Measurements from ENCODE around the gene CD300LD. TPM values are rescaled to one million over a fixed set of nuclear protein-coding genes. Genes with fewer than 3 reads are reported as not detected.

Gene CD300LD
- total RNA-seq (2022; extraction: Qiagen RNA extraction): not detected in 5 replicates

DNA sequence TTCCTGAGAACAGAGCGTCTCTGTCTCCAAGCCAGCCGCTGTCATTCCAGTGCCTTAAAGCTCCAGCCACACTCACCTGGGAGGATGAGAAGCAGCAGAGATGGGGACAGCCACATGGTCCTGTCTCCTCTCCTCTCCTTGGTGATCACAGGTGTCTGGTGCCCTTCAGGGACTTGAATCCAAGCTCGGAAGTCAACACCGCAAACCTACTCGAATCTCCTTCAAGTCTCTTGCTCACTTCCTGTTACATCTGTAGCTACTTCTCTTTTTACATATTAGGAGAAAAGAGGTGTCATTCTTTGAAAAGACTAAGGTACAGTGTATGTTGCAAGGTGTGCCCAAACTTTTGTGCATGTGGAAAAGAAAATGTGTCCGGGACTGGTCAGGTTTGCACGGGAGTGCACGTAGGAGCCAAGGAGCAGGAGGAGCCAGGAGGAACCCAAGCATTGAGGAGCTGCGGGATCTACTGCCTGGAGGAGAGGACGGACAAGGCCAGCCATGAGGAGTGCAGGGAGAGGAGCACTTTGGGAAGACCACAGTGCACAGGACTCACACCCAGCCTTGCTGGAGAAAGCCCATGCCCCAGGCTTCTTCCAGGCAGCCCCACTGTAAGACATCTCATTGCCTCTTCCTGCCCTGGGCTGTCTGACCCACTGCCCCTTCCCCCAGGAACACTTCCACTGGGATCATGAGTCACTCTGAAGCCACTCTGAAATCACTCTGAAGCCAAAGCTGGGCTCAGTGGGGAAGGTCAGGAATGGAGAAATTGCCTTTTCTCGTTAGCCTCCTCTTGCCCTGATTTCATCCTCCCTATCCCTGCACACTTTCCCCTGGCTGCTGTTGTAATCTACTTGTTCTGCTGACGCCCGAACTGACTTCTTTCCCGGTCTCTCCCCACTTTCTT is at the start of gene CD300LD:
CD300LD (minus strand) TSS at position 197 of the 904 bp plus-strand sequence; CDS start at position 116, 81 bp downstream.

DNA sequence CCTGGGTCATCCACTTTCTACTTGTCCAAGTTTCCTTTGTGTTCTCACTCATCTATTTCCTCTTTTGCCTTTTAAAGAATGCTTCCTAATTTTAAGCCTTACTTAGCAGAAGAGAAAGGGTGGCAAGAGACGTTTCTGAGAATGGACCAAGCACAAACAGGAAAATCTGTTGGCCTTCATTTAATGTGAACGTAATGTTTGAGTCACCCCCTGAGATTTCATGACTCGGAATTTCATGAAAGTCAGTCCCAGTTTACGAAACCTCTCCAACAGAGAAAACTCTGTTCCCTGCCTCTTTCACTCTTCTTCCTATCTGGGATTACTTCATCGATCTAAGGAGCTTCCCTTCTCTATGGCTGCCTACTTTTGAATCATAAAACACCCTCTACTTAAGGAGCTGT is 31.6 kb upstream of the CD300LD start, which contains the start of gene CD300E:
CD300E (minus strand) TSS at position 46 of the 401 bp plus-strand sequence. CDS start 117 bp downstream, outside the sequence.

DNA sequence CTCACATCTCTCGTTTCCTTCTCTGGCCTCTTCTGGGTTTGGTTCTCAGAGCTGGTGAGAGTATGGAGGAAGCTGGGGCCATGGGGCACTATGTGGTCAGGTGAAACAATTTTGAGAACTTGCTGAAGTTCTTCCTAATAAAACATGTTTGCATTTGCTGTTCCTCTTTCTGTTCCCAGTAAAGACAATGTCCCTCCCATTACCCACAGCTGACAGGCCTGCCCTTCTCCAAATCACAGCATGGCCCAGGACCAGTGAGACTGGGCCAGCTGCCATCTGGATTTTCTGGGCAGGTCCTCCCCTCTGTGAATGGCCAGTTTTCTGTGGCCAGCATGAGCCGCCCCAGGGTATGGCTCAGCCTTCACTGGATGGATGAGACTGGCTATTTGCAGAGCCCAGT is 24.7 kb downstream of the CD300LD start, which contains the start of gene CD300H:
CD300H (minus strand) TSS at position 113 of the 400 bp plus-strand sequence.

DNA sequence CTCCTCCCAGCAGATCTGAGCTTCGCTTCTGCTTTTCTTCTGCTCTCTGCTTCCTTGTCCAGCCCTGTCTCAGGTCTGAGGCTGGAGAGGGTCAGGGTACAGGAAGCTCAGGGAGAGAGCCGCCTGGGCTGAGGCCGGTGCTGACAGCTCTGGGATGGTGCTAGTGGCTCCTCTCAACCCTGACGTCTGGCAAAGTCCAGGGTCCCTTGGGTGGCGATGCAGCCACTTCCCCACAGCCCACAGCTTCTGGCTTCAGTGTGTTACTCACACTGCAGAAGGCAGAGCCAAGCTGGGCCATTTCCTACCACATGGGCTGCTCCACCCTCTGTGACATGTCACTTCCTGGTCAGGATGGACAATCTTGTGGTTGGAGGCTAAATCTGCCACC is 46.2 kb downstream of the CD300LD start, which contains the start of gene CD300C:
CD300C (minus strand) TSS at position 273 of the 388 bp plus-strand sequence. CDS start 333 bp downstream, outside the sequence.

DNA sequence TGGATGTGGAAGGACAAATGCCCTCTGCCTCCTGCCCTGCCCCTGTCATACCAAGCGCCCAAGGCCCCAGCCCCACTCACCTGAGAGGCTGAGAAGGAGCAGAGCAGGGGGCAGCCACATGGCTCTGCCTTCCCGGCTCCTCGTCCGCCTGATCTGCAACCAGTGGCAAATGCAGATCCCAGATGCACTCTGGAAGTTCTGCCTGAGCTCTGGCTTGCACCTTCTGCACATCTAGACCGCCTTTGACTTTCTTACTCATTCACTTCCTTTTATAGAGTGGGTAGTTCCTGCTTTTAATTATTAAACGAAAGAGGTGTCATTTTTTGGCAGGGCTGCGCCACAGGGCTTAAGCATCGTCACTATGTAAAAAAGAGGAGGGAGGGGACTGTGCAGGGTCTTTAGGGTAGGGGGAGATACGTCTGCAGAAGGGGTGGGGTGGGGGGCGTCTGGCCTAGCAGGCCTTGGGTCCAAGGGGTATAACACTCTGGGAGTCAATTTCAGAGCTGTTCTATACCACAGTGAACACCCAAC is 60.8 kb downstream of the CD300LD start, which contains the start of gene CD300LB:
CD300LB (minus strand) TSS at position 245 of the 531 bp plus-strand sequence; CDS start at position 120, 125 bp downstream.

Other genes starting within 250 kb of the CD300LD start
- gene BTBD17, start 230.4 kb downstream of the CD300LD start, total RNA-seq (2022; extraction: Qiagen RNA extraction): not detected in 5 replicates
- gene GPR142, start 224.8 kb downstream of the CD300LD start, total RNA-seq (2022; extraction: Qiagen RNA extraction): not detected in 5 replicates
- gene GPRC5C, start 160.2 kb downstream of the CD300LD start, total RNA-seq (2022; extraction: Qiagen RNA extraction): 42.9 to 60.3 TPM (median 53.6 TPM) in 5 replicates
- gene CD300A, start 125.6 kb downstream of the CD300LD start, total RNA-seq (2022; extraction: Qiagen RNA extraction): 0.05 TPM in 1 of 5 replicates, not detected in the others
- gene CD300LB, start 60.8 kb downstream of the CD300LD start, total RNA-seq (2022; extraction: Qiagen RNA extraction): 0.03 to 0.09 TPM (median 0.07 TPM) in 5 replicates
- gene CD300C, start 46.2 kb downstream of the CD300LD start, total RNA-seq (2022; extraction: Qiagen RNA extraction): 0.47 to 0.72 TPM (median 0.56 TPM) in 5 replicates
- 0.17 to 0.70 TPM (median 0.35 TPM) in 5 replicates for gene CD300H, start 24.8 kb downstream of the CD300LD start, total RNA-seq (2022; extraction: Qiagen RNA extraction)
- gene CD300E, start 31.5 kb upstream of the CD300LD start, total RNA-seq (2022; extraction: Qiagen RNA extraction): not detected in 5 replicates
- not detected in 5 replicates for gene CD300LF, start 120.6 kb upstream of the CD300LD start, total RNA-seq (2022; extraction: Qiagen RNA extraction)
- 0.83 to 1.2 TPM (median 1.2 TPM) in 5 replicates for gene RAB37, start 145.0 kb upstream of the CD300LD start, total RNA-seq (2022; extraction: Qiagen RNA extraction)
- 30.9 to 53.3 TPM (median 51.1 TPM) in 5 replicates for gene NHERF1, start 156.3 kb upstream of the CD300LD start, total RNA-seq (2022; extraction: Qiagen RNA extraction)
- 45.4 to 52.5 TPM (median 47.2 TPM) in 5 replicates for gene NAT9, start 184.1 kb upstream of the CD300LD start, total RNA-seq (2022; extraction: Qiagen RNA extraction)

All from A549 treated with dexamethasone at 1 μM for 4 hours (cell line).